Osteoblast (primary cell): ENCODE results near the gene AGAP3. TPM values are rescaled to one million over a fixed set of nuclear protein-coding genes. Genes with fewer than 3 reads are reported as not detected.
A peak's percentile ranks its signal among the peaks of the same experiment; 100 is the strongest.

ENCODE experiments used
- DNase-seq: peaks from one replicate; pipeline ENCODE4 v3.0.0; 2011; ENCODE audit warnings: low spot score, mixed read lengths; ENCODE audit not compliant: insufficient read length; ENCODE audit errors: missing footprints
- H2AFZ ChIP-seq: 2 replicates; pipeline ENCODE4 v1.6.0; 2011; ENCODE audit warnings: mild to moderate bottlenecking, low read length
- H3K27ac ChIP-seq: 2 replicates; pipeline ENCODE4 v1.5.1; 2011; ENCODE audit warnings: mild to moderate bottlenecking, low read depth, low read length, moderate library complexity
- H3K27me3 ChIP-seq: 2 replicates; pipeline ENCODE4 v1.6.0; 2012; ENCODE audit warnings: mild to moderate bottlenecking, control low read depth, inconsistent platforms, low read length, moderate library complexity; ENCODE audit not compliant: insufficient read depth
- H3K36me3 ChIP-seq: 2 replicates; pipeline ENCODE4 v1.5.1; 2011; ENCODE audit warnings: mild to moderate bottlenecking, low read length, control low read depth, moderate library complexity; ENCODE audit not compliant: insufficient read depth
- H3K4me1 ChIP-seq: 2 replicates; pipeline ENCODE4 v1.5.1; 2011; ENCODE audit warnings: mild to moderate bottlenecking, low read length, control low read depth, moderate library complexity; ENCODE audit not compliant: insufficient read depth
- H3K4me2 ChIP-seq: 2 replicates; pipeline ENCODE4 v1.6.0; 2011; ENCODE audit warnings: mild to moderate bottlenecking, low read length; ENCODE audit not compliant: insufficient read depth
- H3K4me3 ChIP-seq: fragments of 200-600 bp; sonication (generic); 3 replicates; pipeline ENCODE4 v1.5.1; 2012; ENCODE audit warnings: mild to moderate bottlenecking, low read length, inconsistent platforms; ENCODE audit not compliant: insufficient read depth
- H3K79me2 ChIP-seq: 2 replicates; pipeline ENCODE4 v1.6.0; 2012; ENCODE audit warnings: mild to moderate bottlenecking, low read length, control low read depth, inconsistent platforms; ENCODE audit not compliant: insufficient read depth
- H3K9me3 ChIP-seq: 2 replicates; pipeline ENCODE4 v1.5.1; 2011; ENCODE audit warnings: low read depth, low read length, control low read depth
- H4K20me1 ChIP-seq: 2 replicates; pipeline ENCODE4 v1.6.0; 2012; ENCODE audit warnings: mild to moderate bottlenecking, low read length, control low read depth; ENCODE audit not compliant: insufficient read depth
- total RNA-seq: library from RNA; depleted of rRNA; stranded (reverse); fragments of >200 nt; gene quantifications from 2 replicates; pipeline ENCODE4 v1.2.3, GENCODE V29; 2012
- TF ChIP-seq, protein P1 (sequence below): IDR thresholded peaks from 2 replicates; pipeline ENCODE4 v1.5.1; 2011; ENCODE audit warnings: mild to moderate bottlenecking, low read depth, low read length, moderate library complexity; ENCODE audit errors: extremely low read depth

The AGAP3 gene
- total RNA-seq, 1 donor, result 39.8 TPM

GRCh38 chr7:151137076-151137675 lies 50.9 kb downstream of the AGAP3 start:
- Histone ChIP-seq H3K79me2 (no peaks in the 10 kb centered on the region), H3K36me3 (peaks cover 32% of the 10 kb centered on the region), H3K27me3 (no peaks in the 10 kb centered on the region), H3K27ac (no peak overlapping the region), H3K4me2 (no peak overlapping the region), H4K20me1 (peaks cover 14% of the 10 kb centered on the region), H3K4me3 (no peak overlapping the region), H3K9me3 (no peaks in the 10 kb centered on the region), H3K4me1 (no peaks in the 10 kb centered on the region), H2AFZ (no peak overlapping the region)
- TF ChIP-seq, protein P1, sequence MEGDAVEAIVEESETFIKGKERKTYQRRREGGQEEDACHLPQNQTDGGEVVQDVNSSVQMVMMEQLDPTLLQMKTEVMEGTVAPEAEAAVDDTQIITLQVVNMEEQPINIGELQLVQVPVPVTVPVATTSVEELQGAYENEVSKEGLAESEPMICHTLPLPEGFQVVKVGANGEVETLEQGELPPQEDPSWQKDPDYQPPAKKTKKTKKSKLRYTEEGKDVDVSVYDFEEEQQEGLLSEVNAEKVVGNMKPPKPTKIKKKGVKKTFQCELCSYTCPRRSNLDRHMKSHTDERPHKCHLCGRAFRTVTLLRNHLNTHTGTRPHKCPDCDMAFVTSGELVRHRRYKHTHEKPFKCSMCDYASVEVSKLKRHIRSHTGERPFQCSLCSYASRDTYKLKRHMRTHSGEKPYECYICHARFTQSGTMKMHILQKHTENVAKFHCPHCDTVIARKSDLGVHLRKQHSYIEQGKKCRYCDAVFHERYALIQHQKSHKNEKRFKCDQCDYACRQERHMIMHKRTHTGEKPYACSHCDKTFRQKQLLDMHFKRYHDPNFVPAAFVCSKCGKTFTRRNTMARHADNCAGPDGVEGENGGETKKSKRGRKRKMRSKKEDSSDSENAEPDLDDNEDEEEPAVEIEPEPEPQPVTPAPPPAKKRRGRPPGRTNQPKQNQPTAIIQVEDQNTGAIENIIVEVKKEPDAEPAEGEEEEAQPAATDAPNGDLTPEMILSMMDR, result no peak
- DNase-seq, result peak; percentile 74

- Histone ChIP-seq H3K9me3 (no peaks in the 10 kb centered on the region), H3K27me3 (no peaks in the 10 kb centered on the region), H3K4me2 (no peak overlapping the region), H3K27ac (no peak overlapping the region), H2AFZ (no peak overlapping the region), H3K79me2 (no peaks in the 10 kb centered on the region), H3K4me3 (no peak overlapping the region), H3K36me3 (peaks cover 36% of the 10 kb centered on the region), H4K20me1 (peaks cover 11% of the 10 kb centered on the region), H3K4me1 (no peaks in the 10 kb centered on the region)
- no peak for DNase-seq
- TF ChIP-seq, protein P1, result no peak
Observed at GRCh38 chr7:151137791-151138152, 51.5 kb downstream of the AGAP3 start.

- no peak overlapping the region for H3K4me2 ChIP-seq
Observed at GRCh38 chr7:151138153-151138851, 52.0 kb downstream of the AGAP3 start.

More at GRCh38 chr7:151138153-151138851, 52.0 kb downstream of the AGAP3 start:
- Histone ChIP-seq H3K27me3 (no peaks in the 10 kb centered on the region), H3K79me2 (no peaks in the 10 kb centered on the region), H2AFZ (no peak overlapping the region), H3K9me3 (no peaks in the 10 kb centered on the region), H3K4me3 (no peak overlapping the region), H3K27ac (no peak overlapping the region), H3K36me3 (peaks cover 39% of the 10 kb centered on the region), H3K4me1 (no peaks in the 10 kb centered on the region), H4K20me1 (peaks cover 11% of the 10 kb centered on the region)
- TF ChIP-seq, protein P1, result no peak
- no peak for DNase-seq
